Mammary epithelial cell (primary cell): ENCODE results near the gene CYP2B6.

Experiments used
- CTCF ChIP-seq, 2 donors: IDR thresholded peaks in 1 of 2; conservative IDR thresholded peaks in 1 of 2; 2 replicates each; pipeline ENCODE4 v1.5.1; 2011 to 2012; ENCODE audit warnings: inconsistent platforms in 2 of 2, low read length in 2 of 2, mild to moderate bottlenecking in 2 of 2, control low read depth in 1 of 2, low read depth in 1 of 2; ENCODE audit not compliant: insufficient read depth in 1 of 2; ENCODE audit errors: extremely low read depth in 1 of 2
- EZH2 ChIP-seq: IDR thresholded peaks from 2 replicates; pipeline ENCODE4 v1.6.1; 2012; ENCODE audit warnings: low read length, inconsistent platforms, borderline replicate concordance

GRCh38 chr19:40947573-40947972, 43.5 kb upstream of the CYP2B6 start:
- TF ChIP-seq EZH2 (no peak), CTCF (conservative IDR thresholded peaks at IDR 0.05 in 1 of 2, IDR thresholded peaks at IDR 0.05 in 1 of 2; ENCODE audit: extremely low read depth in 1 of 2, insufficient read depth in 1 of 2, low read depth in 1 of 2, low read length in 2 of 2) (no peak)
